Measurements from ENCODE around the gene AP4S1.

GRCh38 chr14:31080484-31080883, 55.0 kb downstream of the AP4S1 start:
- TF ChIP-seq GATA2 (IDR thresholded peaks at IDR 0.05; ENCODE audit: low read depth, low read length) (no peak), GATA3 (IDR thresholded peaks at IDR 0.05; ENCODE audit: low read depth, low read length) (no peak)
